ENCODE results near the gene RNF17.

GRCh38 chr13:24921881-24922280, 157.9 kb downstream of the RNF17 start:
- no peak for TF ChIP-seq CTCF (IDR thresholded peaks at IDR 0.05)
- no peak for TF ChIP-seq POLR2AphosphoS5 (IDR thresholded peaks at IDR 0.05)
- no peak for TF ChIP-seq POLR2A (IDR thresholded peaks at IDR 0.05)
